ENCODE data around the gene KCNJ16.

GRCh38 chr17:70114405-70114804 lies 39.4 kb downstream of the KCNJ16 start:
- TF ChIP-seq SUZ12 (IDR thresholded peaks at IDR 0.05; ENCODE audit: extremely low read depth, insufficient read depth, insufficient read length): no peak
- no peak for TF ChIP-seq ZNF274 (IDR thresholded peaks at IDR 0.05; ENCODE audit: low read depth, low read length)
- no peak for TF ChIP-seq YY1 (IDR thresholded peaks at IDR 0.05; ENCODE audit: insufficient read depth, insufficient read length)

Data from NT2/D1 (cell line).